SK-N-MC (cell line): ENCODE data around the gene DNAH10.

Source experiments
- EZH2 ChIP-seq: fragments of 200-600 bp; sonication (generic); IDR thresholded peaks from one replicate; pipeline ENCODE4 v1.6.1; 2017; ENCODE audit warnings: antibody characterized with exemption
- FOXP2 ChIP-seq: optimal IDR thresholded peaks from 2 replicates; pipeline ENCODE3; 2011; ENCODE audit warnings: mild to moderate bottlenecking, moderate library complexity; ENCODE audit not compliant: insufficient read depth; ENCODE audit errors: extremely low read length, control extremely low read depth
- POLR2AphosphoS5 ChIP-seq: IDR thresholded peaks from 2 replicates; pipeline ENCODE4 v1.6.1; 2012; ENCODE audit warnings: mild to moderate bottlenecking, low read depth, low read length, borderline replicate concordance

DNA sequence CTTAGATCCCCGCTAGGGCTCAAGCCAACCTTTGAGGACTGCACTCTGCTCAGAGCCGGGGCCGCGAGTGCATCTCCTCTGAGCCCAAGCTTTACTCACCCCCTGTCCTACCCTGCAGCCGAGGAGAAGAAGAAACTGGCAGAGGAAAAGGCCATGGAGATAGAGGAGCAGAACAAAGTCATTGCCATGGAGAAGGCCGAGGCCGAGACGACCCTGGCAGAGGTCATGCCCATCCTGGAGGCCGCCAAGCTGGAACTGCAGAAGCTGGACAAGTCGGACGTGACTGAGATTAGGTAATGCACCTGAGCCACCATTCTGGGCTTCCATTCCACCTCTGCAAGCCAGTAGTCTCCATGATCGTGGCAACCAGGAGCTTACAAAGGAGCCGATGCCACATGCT, 140.7 kb downstream of the DNAH10 start:
- TF ChIP-seq EZH2, result no peak
- TF ChIP-seq POLR2AphosphoS5, result no peak
- TF ChIP-seq FOXP2, result no peak
